ENCODE measurements around the gene HOOK2. TPM values are rescaled to one million over a fixed set of nuclear protein-coding genes. Genes with fewer than 3 reads are reported as not detected.

Gene HOOK2
- total RNA-seq, 1 donor from 2014 or later, result 13.3 TPM

- Mint-ChIP-seq H3K4me3 (peak overlapping the region; percentile 97), H3K27me3 (ENCODE audit: insufficient read depth) (no peaks in the 10 kb centered on the region), H3K27ac (peak overlapping the region; percentile 91), H3K4me1 (ENCODE audit: low read depth) (peaks cover 32% of the 10 kb centered on the region), H3K36me3 (ENCODE audit: low read depth) (peaks cover 13% of the 10 kb centered on the region), H3K9me3 (no peaks in the 10 kb centered on the region)
- intact Hi-C loops (cut with micrococcal nuclease), result loop anchor here (1.0 to 5.0 kb wide), 5 partner anchors 8 to 1703 kb away; partner anchors contain the start of genes CALR, LDLR and TNPO2
- DNase-seq (ENCODE audit: low spot score), result no peak
These were observed 15.4 kb upstream of the HOOK2 start for GRCh38 chr19:12790628-12791344.

GRCh38 chr19:12789904-12790619, 14.7 kb upstream of the HOOK2 start:
- H3K4me3 Mint-ChIP-seq, result peak overlapping the region; percentile 97
- peaks cover 13% of the 10 kb centered on the region for H3K36me3 Mint-ChIP-seq (ENCODE audit: low read depth)
- H3K9me3 Mint-ChIP-seq, result no peaks in the 10 kb centered on the region
- no peaks in the 10 kb centered on the region for H3K27me3 Mint-ChIP-seq (ENCODE audit: insufficient read depth)
- intact Hi-C loops (cut with micrococcal nuclease), result loop anchor here (1.0 to 5.0 kb wide), 6 partner anchors 12 to 1703 kb away; partner anchors contain the start of genes CALR, GET3, LDLR and TNPO2
- peak; percentile 94 for DNase-seq (ENCODE audit: low spot score)
- peaks cover 30% of the 10 kb centered on the region for H3K4me1 Mint-ChIP-seq (ENCODE audit: low read depth)
- H3K27ac Mint-ChIP-seq, result peak overlapping the region; percentile 91

- no peaks in the 10 kb centered on the region for H3K9me3 Mint-ChIP-seq
- H3K36me3 Mint-ChIP-seq (ENCODE audit: low read depth), result peaks cover 13% of the 10 kb centered on the region
- intact Hi-C loops (cut with micrococcal nuclease), result loop anchor here (1.0 kb wide), 2 partner anchors 11 to 52 kb away; partner anchors contain the start of gene GET3
- H3K27me3 Mint-ChIP-seq (ENCODE audit: insufficient read depth), result no peaks in the 10 kb centered on the region
- H3K4me3 Mint-ChIP-seq, result peak overlapping the region; percentile 91
- H3K27ac Mint-ChIP-seq, result peak overlapping the region; percentile 98
- peaks cover 23% of the 10 kb centered on the region for H3K4me1 Mint-ChIP-seq (ENCODE audit: low read depth)
- no peak for DNase-seq (ENCODE audit: low spot score)
These were observed 13.9 kb upstream of the HOOK2 start for GRCh38 chr19:12789098-12789903.

- peak; percentile 15 for DNase-seq (ENCODE audit: low spot score)
- Mint-ChIP-seq H3K27me3 (ENCODE audit: insufficient read depth) (no peaks in the 10 kb centered on the region), H3K27ac (peak overlapping the region; percentile 98), H3K4me1 (ENCODE audit: low read depth) (peaks cover 19% of the 10 kb centered on the region), H3K9me3 (no peaks in the 10 kb centered on the region), H3K4me3 (peak overlapping the region; percentile 91), H3K36me3 (ENCODE audit: low read depth) (peaks cover 10% of the 10 kb centered on the region)
- intact Hi-C loops (cut with micrococcal nuclease), result loop anchor here (1.0 kb wide), 2 partner anchors 10 to 51 kb away; partner anchors contain the start of gene GET3
These were observed 13.3 kb upstream of the HOOK2 start for GRCh38 chr19:12788682-12789097.

- intact Hi-C loops (cut with micrococcal nuclease), result no loop called here
- H3K36me3 Mint-ChIP-seq (ENCODE audit: low read depth), result peaks cover 7% of the 10 kb centered on the region
- no peaks in the 10 kb centered on the region for H3K9me3 Mint-ChIP-seq
- peaks cover 24% of the 10 kb centered on the region for H3K4me1 Mint-ChIP-seq (ENCODE audit: low read depth)
- H3K4me3 Mint-ChIP-seq, result no peak overlapping the region
- DNase-seq (ENCODE audit: low spot score), result no peak
- no peaks in the 10 kb centered on the region for H3K27me3 Mint-ChIP-seq (ENCODE audit: insufficient read depth)
- peak overlapping the region; percentile 53 for H3K27ac Mint-ChIP-seq
These were observed 12.8 kb upstream of the HOOK2 start for GRCh38 chr19:12788042-12788681.

- Mint-ChIP-seq H3K36me3 (ENCODE audit: low read depth) (peaks cover 1% of the 10 kb centered on the region), H3K27me3 (ENCODE audit: insufficient read depth) (no peaks in the 10 kb centered on the region), H3K9me3 (no peaks in the 10 kb centered on the region), H3K27ac (peak overlapping the region; percentile 32), H3K4me3 (no peak overlapping the region), H3K4me1 (ENCODE audit: low read depth) (peaks cover 24% of the 10 kb centered on the region)
- DNase-seq (ENCODE audit: low spot score), result no peak
- intact Hi-C loops (cut with micrococcal nuclease), result no loop called here
These were observed 12.1 kb upstream of the HOOK2 start for GRCh38 chr19:12787458-12787857.

- peaks cover 28% of the 10 kb centered on the region for H3K4me1 Mint-ChIP-seq (ENCODE audit: low read depth)
- no peaks in the 10 kb centered on the region for H3K36me3 Mint-ChIP-seq (ENCODE audit: low read depth)
- DNase-seq (ENCODE audit: low spot score), result no peak
- no peaks in the 10 kb centered on the region for H3K27me3 Mint-ChIP-seq (ENCODE audit: insufficient read depth)
- H3K27ac Mint-ChIP-seq, result peak overlapping the region; percentile 72
- H3K9me3 Mint-ChIP-seq, result no peaks in the 10 kb centered on the region
- no peak overlapping the region for H3K4me3 Mint-ChIP-seq
- intact Hi-C loops (cut with micrococcal nuclease), result no loop called here
These were observed 11.6 kb upstream of the HOOK2 start for GRCh38 chr19:12786952-12787351.

GRCh38 chr19:12786141-12786870, 11.0 kb upstream of the HOOK2 start:
- H3K27me3 Mint-ChIP-seq (ENCODE audit: insufficient read depth), result no peaks in the 10 kb centered on the region
- peaks cover 33% of the 10 kb centered on the region for H3K4me1 Mint-ChIP-seq (ENCODE audit: low read depth)
- H3K36me3 Mint-ChIP-seq (ENCODE audit: low read depth), result no peaks in the 10 kb centered on the region
- H3K27ac Mint-ChIP-seq, result peak overlapping the region; percentile 72
- no peak for DNase-seq (ENCODE audit: low spot score)
- H3K4me3 Mint-ChIP-seq, result no peak overlapping the region
- intact Hi-C loops (cut with micrococcal nuclease), result no loop called here
- H3K9me3 Mint-ChIP-seq, result no peaks in the 10 kb centered on the region

GRCh38 chr19:12785431-12786031, 10.2 kb upstream of the HOOK2 start:
- Mint-ChIP-seq H3K4me1 (ENCODE audit: low read depth) (peaks cover 27% of the 10 kb centered on the region), H3K9me3 (no peaks in the 10 kb centered on the region), H3K27me3 (ENCODE audit: insufficient read depth) (no peaks in the 10 kb centered on the region), H3K4me3 (no peak overlapping the region), H3K27ac (no peak overlapping the region), H3K36me3 (ENCODE audit: low read depth) (no peaks in the 10 kb centered on the region)
- intact Hi-C loops (cut with micrococcal nuclease), result no loop called here
- no peak for DNase-seq (ENCODE audit: low spot score)

GRCh38 chr19:12784871-12785430, 9.6 kb upstream of the HOOK2 start:
- Mint-ChIP-seq H3K4me3 (no peak overlapping the region), H3K27ac (no peak overlapping the region), H3K9me3 (no peaks in the 10 kb centered on the region), H3K36me3 (ENCODE audit: low read depth) (no peaks in the 10 kb centered on the region), H3K27me3 (ENCODE audit: insufficient read depth) (no peaks in the 10 kb centered on the region), H3K4me1 (ENCODE audit: low read depth) (peaks cover 26% of the 10 kb centered on the region)
- intact Hi-C loops (cut with micrococcal nuclease), result no loop called here
- DNase-seq (ENCODE audit: low spot score), result no peak

GRCh38 chr19:12784394-12784870, 9.1 kb upstream of the HOOK2 start:
- intact Hi-C loops (cut with micrococcal nuclease), result no loop called here
- DNase-seq (ENCODE audit: low spot score), result no peak
- no peak overlapping the region for H3K27ac Mint-ChIP-seq

More at GRCh38 chr19:12784394-12784870, 9.1 kb upstream of the HOOK2 start:
- peaks cover 31% of the 10 kb centered on the region for H3K4me1 Mint-ChIP-seq (ENCODE audit: low read depth)
- H3K36me3 Mint-ChIP-seq (ENCODE audit: low read depth), result no peaks in the 10 kb centered on the region
- no peaks in the 10 kb centered on the region for H3K9me3 Mint-ChIP-seq
- H3K27me3 Mint-ChIP-seq (ENCODE audit: insufficient read depth), result no peaks in the 10 kb centered on the region
- H3K4me3 Mint-ChIP-seq, result no peak overlapping the region
